ENCODE results near the gene CACNG7.
"Not testable (repeated sequence)": the region's sequence is repeated elsewhere in the genome, so short reads cannot be mapped to it uniquely, and the experiment has no call there.

The CACNG7 gene

GRCh38 chr19:53906211-53907192 lies 2.6 kb upstream of the CACNG7 start:
- no peak for DNase-seq

GRCh38 chr19:53907193-53907581 lies 1.9 kb upstream of the CACNG7 start:
- DNase-seq, result no peak

- DNase-seq, result no peak
Observed at GRCh38 chr19:53907690-53908089, 1.4 kb upstream of the CACNG7 start.

GRCh38 chr19:53908106-53908934 lies 758 bp upstream of the CACNG7 start:
- DNase-seq, result peak; percentile 12

GRCh38 chr19:53909471-53910169 lies 542 bp downstream of the CACNG7 start:
- DNase-seq, result no peak

GRCh38 chr19:53910170-53910518 lies 1.1 kb downstream of the CACNG7 start:
- DNase-seq, result no peak

- DNase-seq, result no peak
Observed at GRCh38 chr19:53912653-53913052, 3.6 kb downstream of the CACNG7 start.

GRCh38 chr19:53915000-53915399 lies 5.9 kb downstream of the CACNG7 start:
- DNase-seq, result no peak

- no peak for DNase-seq
Observed at GRCh38 chr19:53916004-53916403, 6.9 kb downstream of the CACNG7 start.

- DNase-seq, result no peak
Observed at GRCh38 chr19:53917356-53917755, 8.3 kb downstream of the CACNG7 start.

- DNase-seq, result no peak
Observed at GRCh38 chr19:53927739-53928138, 18.7 kb downstream of the CACNG7 start.

- DNase-seq, result no peak
Observed at GRCh38 chr19:53936029-53936428, 27.0 kb downstream of the CACNG7 start.

- no peak for DNase-seq
Observed at GRCh38 chr19:53942001-53942786, 33.1 kb downstream of the CACNG7 start.

GRCh38 chr19:53944416-53944815 lies 35.3 kb downstream of the CACNG7 start:
- no peak for DNase-seq

- no peak for DNase-seq
Observed at GRCh38 chr19:53944933-53945332, 35.9 kb downstream of the CACNG7 start.

GRCh38 chr19:53945441-53945840 lies 36.4 kb downstream of the CACNG7 start:
- no peak for DNase-seq

- DNase-seq, result no peak
Observed at GRCh38 chr19:53945998-53946397, 36.9 kb downstream of the CACNG7 start.

- no peak for DNase-seq
Observed at GRCh38 chr19:53947624-53948023, 38.5 kb downstream of the CACNG7 start.

GRCh38 chr19:53948611-53949010 lies 39.5 kb downstream of the CACNG7 start:
- not testable (repeated sequence) for DNase-seq

- no peak for DNase-seq
Observed at GRCh38 chr19:53951436-53951835, 42.4 kb downstream of the CACNG7 start.

- DNase-seq, result no peak
Observed at GRCh38 chr19:53951947-53952346, 42.9 kb downstream of the CACNG7 start.

- no peak for DNase-seq
Observed at GRCh38 chr19:53953383-53953782, 44.3 kb downstream of the CACNG7 start.

Data from NCI-H1105 treated with DMSO at 0.1 percent for 48 hours (cell line).